SK-N-SH (cell line): ENCODE results near the gene SEPTIN7. TPM values are rescaled to one million over a fixed set of nuclear protein-coding genes. Genes with fewer than 3 reads are reported as not detected.

Experiments
- CTCF ChIA-PET: fragments of 300-600, 350-600 bp; formaldehyde crosslinking; extraction: SDS; loops from one replicate; lab custom pipeline; 2021; lab: Yijun Ruan, JAX
- POLR2A ChIA-PET: fragments of 350-600 bp; sonication (Branson Sonifier 250); formaldehyde crosslinking; extraction: SDS; loops from one replicate; lab custom pipeline; 2020; ENCODE audit warnings: antibody characterized with exemption, inconsistent platforms; lab: Yijun Ruan, JAX
- DNase-seq: peaks from one replicate; pipeline ENCODE4 v3.0.0; 2012
- H2AFZ ChIP-seq: fragments of 200-600 bp; sonication (generic); 2 replicates; pipeline ENCODE4 v1.8.1; 2016; ENCODE audit warnings: antibody characterized with exemption, mild to moderate bottlenecking, low read depth
- H3F3A ChIP-seq: fragments of 200-600 bp; sonication (generic); replicated peaks from 2 replicates; pipeline ENCODE3; 2016; ENCODE audit warnings: antibody characterized with exemption, mild to moderate bottlenecking; ENCODE audit not compliant: insufficient read depth
- H3K27ac ChIP-seq, 2 experiments: fragments of 200-500 bp in 1 of 2; fragments of 200-600 bp in 1 of 2; sonication (Bioruptor generic) in 1 of 2; sonication (generic), shearing (Covaris generic) in 1 of 2; 2 replicates each; pipeline versions ENCODE4 v1.5.1 to v1.6.1; 2014 to 2016; ENCODE audit warnings: low read depth in 2 of 2, inconsistent platforms in 1 of 2, low read length in 1 of 2, mild to moderate bottlenecking in 1 of 2, mixed read lengths in 1 of 2
- H3K27me3 ChIP-seq: fragments of 200-600 bp; sonication (generic), shearing (Covaris generic); 2 replicates; pipeline ENCODE4 v1.6.1; 2016; ENCODE audit warnings: mixed run types; ENCODE audit not compliant: insufficient read depth
- H3K36me3 ChIP-seq, 2 experiments: fragments of 200-500 bp in 1 of 2; fragments of 200-600 bp in 1 of 2; sonication (Bioruptor generic) in 1 of 2; sonication (generic) in 1 of 2; replicated peaks in 1 of 2; 2 replicates each; pipeline versions ENCODE3 to v1.5.1; 2014 to 2016; ENCODE audit warnings: low read length in 1 of 2, mild to moderate bottlenecking in 1 of 2; ENCODE audit not compliant: insufficient read depth in 2 of 2, control insufficient read depth in 1 of 2
- H3K4me1 ChIP-seq, 2 experiments: fragments of 200-500 bp in 1 of 2; fragments of 200-600 bp in 1 of 2; sonication (Bioruptor generic) in 1 of 2; sonication (generic), shearing (Covaris generic) in 1 of 2; 2 replicates each; pipeline versions ENCODE4 v1.5.1 to v1.6.1; 2014 to 2016; ENCODE audit warnings: low read depth in 1 of 2, low read length in 1 of 2, mixed run types in 1 of 2; ENCODE audit not compliant: insufficient read depth in 2 of 2, control insufficient read depth in 1 of 2
- H3K4me2 ChIP-seq: fragments of 200-600 bp; sonication (generic), shearing (Covaris generic); 2 replicates; pipeline ENCODE4 v1.6.1; 2017; ENCODE audit warnings: mixed run types
- H3K4me3 ChIP-seq, 2 experiments: fragments of 200-500 bp in 1 of 2; fragments of 200-600 bp in 1 of 2; sonication (Bioruptor generic) in 1 of 2; sonication (generic), shearing (Covaris generic) in 1 of 2; 2 replicates each; pipeline versions ENCODE4 v1.5.1 to v1.8.1; 2014 to 2016; ENCODE audit warnings: low read depth in 2 of 2, inconsistent platforms in 1 of 2, low read length in 1 of 2, mild to moderate bottlenecking in 1 of 2, mixed read lengths in 1 of 2, moderate library complexity in 1 of 2
- H3K79me2 ChIP-seq: fragments of 200-600 bp; sonication (generic); 2 replicates; pipeline ENCODE4 v1.8.1; 2017; ENCODE audit warnings: mild to moderate bottlenecking; ENCODE audit not compliant: insufficient read depth
- H3K9ac ChIP-seq: fragments of 200-600 bp; sonication (generic); 2 replicates; pipeline ENCODE4 v1.6.1; 2017; ENCODE audit warnings: mixed run types
- H3K9me2 ChIP-seq: fragments of 200-600 bp; sonication (generic); 2 replicates; pipeline ENCODE4 v1.6.1; 2017; ENCODE audit warnings: mixed run types
- H3K9me3 ChIP-seq: fragments of 200-600 bp; sonication (generic); 2 replicates; pipeline ENCODE4 v1.6.1; 2017; ENCODE audit warnings: mixed run types, mild to moderate bottlenecking, moderate library complexity
- H4K20me1 ChIP-seq: fragments of 200-600 bp; sonication (generic); 2 replicates; pipeline ENCODE4 v1.6.1; 2017; ENCODE audit warnings: mild to moderate bottlenecking, mixed run types; ENCODE audit not compliant: insufficient read depth
- CHD2 ChIP-seq: fragments of 150-350 bp; IDR thresholded peaks from 2 replicates; pipeline ENCODE4 v1.6.1; 2018; ENCODE audit warnings: low read length; ENCODE audit not compliant: partially characterized antibody
- EZH2phosphoT487 ChIP-seq: fragments of 200-600 bp; sonication (generic); IDR thresholded peaks from 2 replicates; pipeline ENCODE4 v1.6.1; 2017; ENCODE audit warnings: low read depth, mixed run types, mild to moderate bottlenecking, antibody characterized with exemption, moderate library complexity, borderline replicate concordance
- FOSL2 ChIP-seq: IDR thresholded peaks from 2 replicates; pipeline ENCODE4 v1.4.0; 2012; ENCODE audit warnings: low read depth, mild to moderate bottlenecking, moderate library complexity, borderline replicate concordance
- MEF2A ChIP-seq: IDR thresholded peaks from 2 replicates; pipeline ENCODE4 v1.4.0; 2012; ENCODE audit warnings: low read depth, borderline replicate concordance
- MXI1 ChIP-seq: IDR thresholded peaks from 2 replicates; pipeline ENCODE4 v1.6.1; 2012; ENCODE audit warnings: mild to moderate bottlenecking, low read depth, low read length, improper control_type of control experiment
- NFIC ChIP-seq: IDR thresholded peaks from 2 replicates; pipeline ENCODE4 v1.4.0; 2012; ENCODE audit warnings: borderline replicate concordance
- RAD21 ChIP-seq: IDR thresholded peaks from 2 replicates; pipeline ENCODE4 v1.6.1; 2012; ENCODE audit warnings: mild to moderate bottlenecking, low read length
- RFX5 ChIP-seq: IDR thresholded peaks from 2 replicates; pipeline ENCODE4 v1.6.1; 2012; ENCODE audit warnings: mild to moderate bottlenecking, improper control_type of control experiment, low read length
- RXRA ChIP-seq: IDR thresholded peaks from 2 replicates; pipeline ENCODE4 v1.4.0; 2012; ENCODE audit warnings: low read depth, mild to moderate bottlenecking, borderline replicate concordance
- SIN3A ChIP-seq: IDR thresholded peaks from 2 replicates; pipeline ENCODE4 v1.6.1; 2012; ENCODE audit warnings: low read depth, mild to moderate bottlenecking, low read length, moderate library complexity, borderline replicate concordance
- SMC3 ChIP-seq: IDR thresholded peaks from 2 replicates; pipeline ENCODE4 v1.6.1; 2012; ENCODE audit warnings: low read depth, low read length, improper control_type of control experiment
- TEAD4 ChIP-seq: IDR thresholded peaks from 2 replicates; pipeline ENCODE4 v1.4.0; 2012; ENCODE audit warnings: mild to moderate bottlenecking, borderline replicate concordance; ENCODE audit not compliant: insufficient read depth
- polyA plus RNA-seq, 3 experiments: library from polyadenylated mRNA; depleted of rRNA; stranded (reverse); fragments of >200 nt; gene quantifications; 2 replicates each; pipeline ENCODE4 v1.2.3, GENCODE V29; 2012
- TF ChIP-seq, protein P1 (sequence below): IDR thresholded peaks from 2 replicates; pipeline ENCODE4 v1.4.0; 2012; ENCODE audit warnings: low read depth
- TF ChIP-seq, protein P2 (sequence below): IDR thresholded peaks from 2 replicates; pipeline ENCODE4 v1.4.0; 2012; ENCODE audit warnings: low read depth, borderline replicate concordance
- TF ChIP-seq, protein P3 (sequence below): IDR thresholded peaks from 2 replicates; pipeline ENCODE4 v1.6.1; 2012; ENCODE audit warnings: mild to moderate bottlenecking, low read depth, low read length, moderate library complexity

The SEPTIN7 gene
- polyA plus RNA-seq, 1 of the 3 experiments (the other 2 are of a cell fraction): 119 TPM

DNA sequence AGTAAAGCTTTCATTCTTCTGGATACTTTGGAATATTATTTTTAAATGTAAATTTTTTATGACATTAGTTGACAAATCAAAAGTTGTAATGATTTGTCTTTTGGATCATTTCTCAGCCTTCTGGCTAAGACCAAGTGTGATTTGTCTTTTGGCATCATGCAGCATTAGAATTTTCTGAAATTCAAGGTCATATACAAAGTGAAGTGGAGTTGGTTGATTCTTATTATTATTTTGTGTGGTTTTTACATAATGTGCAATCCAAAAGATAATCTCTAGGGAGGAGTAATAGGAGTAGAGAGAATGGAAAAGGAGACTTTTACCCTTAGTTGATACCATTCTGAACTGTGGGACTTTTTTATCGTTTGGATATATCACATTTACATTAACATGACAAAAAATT is 24.2 kb upstream of the SEPTIN7 start (continued):
- no peak for TF ChIP-seq RFX5
- no peak for TF ChIP-seq EZH2phosphoT487

DNA sequence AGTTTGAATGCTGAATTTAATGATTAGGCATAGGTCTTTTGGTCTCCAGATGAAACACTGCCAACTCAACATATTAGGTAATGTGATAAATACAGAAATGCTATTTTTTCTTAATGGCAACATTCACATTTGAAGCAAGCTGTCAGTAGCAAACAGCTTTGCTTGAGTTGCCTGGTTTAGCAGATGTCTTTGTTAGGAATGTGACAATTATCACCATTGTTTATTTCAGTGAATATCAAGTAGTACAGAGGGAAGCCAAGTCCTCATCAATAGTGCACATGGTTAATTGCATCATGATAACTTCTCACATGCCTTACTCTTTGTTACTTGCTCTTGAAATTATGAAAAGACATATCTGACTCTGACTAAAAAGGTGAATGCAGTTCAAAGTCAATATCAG is 23.7 kb upstream of the SEPTIN7 start:
- CTCF ChIA-PET: interaction anchor here (0.9 to 3.1 kb wide), 3 partner anchors 25 to 67 kb away, joined by 3 to 10 read pairs (median 5); no protein-coding TSS in a partner anchor
- no peaks in the 10 kb centered on the region for H3K79me2 ChIP-seq
- no peak overlapping the region for H3K4me2 ChIP-seq
- no peaks in the 10 kb centered on the region for H3K4me1 ChIP-seq
- no peak overlapping the region for H3K4me3 ChIP-seq
- no peaks in the 10 kb centered on the region for H3K9me2 ChIP-seq
- H2AFZ ChIP-seq: no peak overlapping the region
- TF ChIP-seq FOSL2 (no peak), SMC3 (no peak), TEAD4 (no peak), MEF2A (no peak), CHD2 (no peak), RAD21 (no peak), SIN3A (no peak), RXRA (no peak), RFX5 (no peak), NFIC (no peak), MXI1 (no peak)
- TF ChIP-seq, protein P1, sequence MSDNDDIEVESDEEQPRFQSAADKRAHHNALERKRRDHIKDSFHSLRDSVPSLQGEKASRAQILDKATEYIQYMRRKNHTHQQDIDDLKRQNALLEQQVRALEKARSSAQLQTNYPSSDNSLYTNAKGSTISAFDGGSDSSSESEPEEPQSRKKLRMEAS: no peak
- TF ChIP-seq, protein P2, sequence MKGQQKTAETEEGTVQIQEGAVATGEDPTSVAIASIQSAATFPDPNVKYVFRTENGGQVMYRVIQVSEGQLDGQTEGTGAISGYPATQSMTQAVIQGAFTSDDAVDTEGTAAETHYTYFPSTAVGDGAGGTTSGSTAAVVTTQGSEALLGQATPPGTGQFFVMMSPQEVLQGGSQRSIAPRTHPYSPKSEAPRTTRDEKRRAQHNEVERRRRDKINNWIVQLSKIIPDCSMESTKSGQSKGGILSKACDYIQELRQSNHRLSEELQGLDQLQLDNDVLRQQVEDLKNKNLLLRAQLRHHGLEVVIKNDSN: no peak
- TF ChIP-seq, protein P3, sequence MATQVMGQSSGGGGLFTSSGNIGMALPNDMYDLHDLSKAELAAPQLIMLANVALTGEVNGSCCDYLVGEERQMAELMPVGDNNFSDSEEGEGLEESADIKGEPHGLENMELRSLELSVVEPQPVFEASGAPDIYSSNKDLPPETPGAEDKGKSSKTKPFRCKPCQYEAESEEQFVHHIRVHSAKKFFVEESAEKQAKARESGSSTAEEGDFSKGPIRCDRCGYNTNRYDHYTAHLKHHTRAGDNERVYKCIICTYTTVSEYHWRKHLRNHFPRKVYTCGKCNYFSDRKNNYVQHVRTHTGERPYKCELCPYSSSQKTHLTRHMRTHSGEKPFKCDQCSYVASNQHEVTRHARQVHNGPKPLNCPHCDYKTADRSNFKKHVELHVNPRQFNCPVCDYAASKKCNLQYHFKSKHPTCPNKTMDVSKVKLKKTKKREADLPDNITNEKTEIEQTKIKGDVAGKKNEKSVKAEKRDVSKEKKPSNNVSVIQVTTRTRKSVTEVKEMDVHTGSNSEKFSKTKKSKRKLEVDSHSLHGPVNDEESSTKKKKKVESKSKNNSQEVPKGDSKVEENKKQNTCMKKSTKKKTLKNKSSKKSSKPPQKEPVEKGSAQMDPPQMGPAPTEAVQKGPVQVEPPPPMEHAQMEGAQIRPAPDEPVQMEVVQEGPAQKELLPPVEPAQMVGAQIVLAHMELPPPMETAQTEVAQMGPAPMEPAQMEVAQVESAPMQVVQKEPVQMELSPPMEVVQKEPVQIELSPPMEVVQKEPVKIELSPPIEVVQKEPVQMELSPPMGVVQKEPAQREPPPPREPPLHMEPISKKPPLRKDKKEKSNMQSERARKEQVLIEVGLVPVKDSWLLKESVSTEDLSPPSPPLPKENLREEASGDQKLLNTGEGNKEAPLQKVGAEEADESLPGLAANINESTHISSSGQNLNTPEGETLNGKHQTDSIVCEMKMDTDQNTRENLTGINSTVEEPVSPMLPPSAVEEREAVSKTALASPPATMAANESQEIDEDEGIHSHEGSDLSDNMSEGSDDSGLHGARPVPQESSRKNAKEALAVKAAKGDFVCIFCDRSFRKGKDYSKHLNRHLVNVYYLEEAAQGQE: no peak
- TF ChIP-seq, all 33 proteins: peak for 0
- Histone ChIP-seq H3F3A (no peaks in the 10 kb centered on the region), H3K9me3 (no peaks in the 10 kb centered on the region), H3K27ac (no peak overlapping the region), H4K20me1 (no peaks in the 10 kb centered on the region), H3K36me3 (no peaks in the 10 kb centered on the region), H3K9ac (no peak overlapping the region), H3K27me3 (no peaks in the 10 kb centered on the region)
- POLR2A ChIA-PET: no interaction called here
- no peak for DNase-seq
